HepG2 (cell line): Measurements from ENCODE around the gene SCAMP3. TPM values are rescaled to one million over a fixed set of nuclear protein-coding genes. Genes with fewer than 3 reads are reported as not detected.
A peak's percentile ranks its signal among the peaks of the same experiment; 100 is the strongest.

ENCODE experiments used
- HDAC1 ChIP-seq: sonication (generic); formaldehyde crosslinking; IDR thresholded peaks from 2 replicates; pipeline ENCODE4 v1.5.1; 2020; ENCODE audit warnings: mild to moderate bottlenecking, missing genetic modification reagents
- KLF15 ChIP-seq: sonication (generic); formaldehyde crosslinking; IDR thresholded peaks from 2 replicates; pipeline ENCODE4 v1.8.1; 2023; ENCODE audit warnings: borderline replicate concordance, mild to moderate bottlenecking, inconsistent platforms, missing genetic modification reagents, mixed read lengths
- MEIS1 ChIP-seq: sonication (generic); formaldehyde crosslinking; IDR thresholded peaks from 2 replicates; pipeline ENCODE4 v1.9.0; 2021; ENCODE audit warnings: mild to moderate bottlenecking, missing genetic modification reagents, moderate library complexity, borderline replicate concordance
- MIER2 ChIP-seq: IDR thresholded peaks from 2 replicates; pipeline ENCODE4 v1.6.1; 2016; ENCODE audit warnings: missing biosample characterization, missing genetic modification reagents
- PPARG ChIP-seq: conservative IDR thresholded peaks from 2 replicates; pipeline ENCODE4 v1.6.1; 2016; ENCODE audit warnings: missing biosample characterization, missing genetic modification reagents
- TBX3 ChIP-seq: fragments of 450-650 bp; IDR thresholded peaks from 2 replicates; pipeline ENCODE4 v1.6.1; 2017; ENCODE audit warnings: antibody characterized with exemption, mild to moderate bottlenecking, inconsistent platforms, borderline replicate concordance
- ZBTB43 ChIP-seq: sonication (generic); formaldehyde crosslinking; conservative IDR thresholded peaks from 2 replicates; pipeline ENCODE4 v1.4.0; 2020; ENCODE audit warnings: missing genetic modification reagents
- ZNF138 ChIP-seq: sonication (generic); formaldehyde crosslinking; IDR thresholded peaks from 2 replicates; pipeline ENCODE4 v1.5.0; 2020; ENCODE audit warnings: mild to moderate bottlenecking, low read depth, missing genetic modification reagents
- ZNF274 ChIP-seq: sonication (generic); formaldehyde crosslinking; IDR thresholded peaks from 2 replicates; pipeline ENCODE4 v1.5.1; 2020; ENCODE audit warnings: mild to moderate bottlenecking, missing genetic modification reagents
- ZNF383 ChIP-seq: sonication (generic); formaldehyde crosslinking; IDR thresholded peaks from 2 replicates; pipeline ENCODE4 v1.4.0; 2020; ENCODE audit warnings: missing genetic modification reagents, mild to moderate bottlenecking, borderline replicate concordance
- ZNF468 ChIP-seq: sonication (generic); formaldehyde crosslinking; IDR thresholded peaks from 2 replicates; pipeline ENCODE4 v1.8.0; 2022; ENCODE audit warnings: mild to moderate bottlenecking, moderate library complexity, missing genetic modification reagents
- ZNF576 ChIP-seq: sonication (generic); formaldehyde crosslinking; IDR thresholded peaks from 2 replicates; pipeline ENCODE4 v1.4.0; 2020; ENCODE audit warnings: mild to moderate bottlenecking, missing genetic modification reagents
- ZNF639 ChIP-seq: conservative IDR thresholded peaks from 2 replicates; pipeline ENCODE4 v1.6.1; 2018; ENCODE audit warnings: missing genetic modification reagents
- ZNF777 ChIP-seq: sonication (generic); formaldehyde crosslinking; IDR thresholded peaks from 2 replicates; pipeline ENCODE4 v1.4.0; 2020; ENCODE audit warnings: missing genetic modification reagents
- polyA plus RNA-seq, 8 experiments: library from polyadenylated mRNA; depleted of rRNA in 3 of 8; stranded (reverse) in 7 of 8; unstranded in 1 of 8; fragments of >200 nt; fragmentation: Illumina TruSeq in 4 of 8; extraction: Trizol in 4 of 8; gene quantifications; 2 replicates each; pipeline versions ENCODE4 v1.2.1 to v1.2.3, GENCODE V29; 2011 to 2016; ENCODE audit warnings: low read depth in 4 of 8, missing spikeins in 1 of 8, mixed read lengths in 1 of 8; ENCODE audit not compliant: insufficient read depth in 1 of 8
- total RNA-seq, 5 experiments: library from RNA; depleted of rRNA; stranded (reverse); fragments of >200 nt; fragmentation: Illumina TruSeq; extraction: Trizol; gene quantifications; 2 replicates each; pipeline ENCODE4 v1.2.3, GENCODE V29; 2016; ENCODE audit warnings: low read depth in 1 of 5
- TF ChIP-seq, protein P1 (sequence below): sonication (generic); formaldehyde crosslinking; IDR thresholded peaks from 2 replicates; pipeline ENCODE4 v1.4.0; 2020; ENCODE audit warnings: missing genetic modification reagents, borderline replicate concordance
- TF ChIP-seq, protein P2 (sequence below): sonication (generic); formaldehyde crosslinking; IDR thresholded peaks from 2 replicates; pipeline ENCODE4 v1.8.0; 2022; ENCODE audit warnings: mild to moderate bottlenecking, missing genetic modification reagents, borderline replicate concordance

Gene SCAMP3
- total and polyA plus RNA-seq, 2 of the 13 experiments (the other 11 are each of a cell fraction or from before 2014, with no cell fraction given): 46.8 to 83.3 TPM

DNA sequence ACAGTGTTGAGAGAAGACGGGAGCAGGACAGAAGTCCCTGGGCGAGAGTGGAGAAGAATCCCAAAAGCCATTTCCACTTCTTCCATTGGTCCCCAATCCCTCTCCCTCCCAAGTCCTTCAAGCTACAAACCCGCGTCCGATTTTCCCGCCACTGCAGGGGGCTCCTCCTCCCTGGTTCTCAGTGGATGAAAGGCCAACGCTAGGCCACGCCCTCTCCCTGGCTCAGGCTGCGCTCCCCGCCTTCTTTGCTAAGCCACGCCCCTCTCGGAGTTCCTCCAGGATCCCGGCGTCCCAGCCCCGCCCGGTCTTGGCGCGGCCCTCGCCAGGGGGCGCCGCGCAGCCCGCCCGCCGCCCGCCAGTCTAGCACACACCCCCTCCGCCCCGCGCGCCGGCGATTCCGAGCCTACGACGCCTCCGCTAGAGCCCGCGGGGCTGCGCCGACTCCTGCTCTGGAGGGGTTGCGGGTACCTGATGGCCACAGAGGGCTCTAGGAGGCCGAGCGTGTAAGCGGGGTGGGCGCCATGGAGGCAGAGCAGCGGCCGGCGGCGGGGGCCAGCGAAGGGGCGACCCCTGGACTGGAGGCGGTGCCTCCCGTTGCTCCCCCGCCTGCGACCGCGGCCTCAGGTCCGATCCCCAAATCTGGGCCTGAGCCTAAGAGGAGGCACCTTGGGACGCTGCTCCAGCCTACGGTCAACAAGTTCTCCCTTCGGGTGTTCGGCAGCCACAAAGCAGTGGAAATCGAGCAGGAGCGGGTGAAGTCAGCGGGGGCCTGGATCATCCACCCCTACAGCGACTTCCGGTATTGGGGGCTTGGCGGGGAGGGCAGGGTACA is 15.1 kb upstream of the SCAMP3 start, which contains the start of gene HCN3 (continued):
- TF ChIP-seq ZNF639 (CRISPR knock-in tag) (peak; percentile 31; the same call in 1 of the 2 replicates), TBX3 (no peak), ZNF274 (CRISPR knock-in tag) (0 out of 2 replicates have a peak, but pooled peaks have one; percentile 52), ZNF138 (CRISPR knock-in tag) (no peak), HDAC1 (CRISPR knock-in tag) (peak; percentile 22; the same call in 1 of the 2 replicates), ZNF383 (peak; percentile 63; the same call in 1 of the 2 replicates), ZNF777 (CRISPR knock-in tag) (peak; percentile 65; the same call in 1 of the 2 replicates), KLF15 (CRISPR knock-in tag) (0 out of 2 replicates have a peak, but pooled peaks have one; percentile 45), ZBTB43 (CRISPR knock-in tag) (0 out of 2 replicates have a peak, but pooled peaks have one; percentile 45), PPARG (peak; percentile 80), ZNF576 (CRISPR knock-in tag) (no peak), MEIS1 (CRISPR knock-in tag) (no peak; the same call in 1 of the 2 replicates), MIER2 (CRISPR knock-in tag) (0 out of 2 replicates have a peak, but pooled peaks have one; percentile 51), ZNF468 (no peak; the same call in 1 of the 2 replicates)
- TF ChIP-seq, protein P1, sequence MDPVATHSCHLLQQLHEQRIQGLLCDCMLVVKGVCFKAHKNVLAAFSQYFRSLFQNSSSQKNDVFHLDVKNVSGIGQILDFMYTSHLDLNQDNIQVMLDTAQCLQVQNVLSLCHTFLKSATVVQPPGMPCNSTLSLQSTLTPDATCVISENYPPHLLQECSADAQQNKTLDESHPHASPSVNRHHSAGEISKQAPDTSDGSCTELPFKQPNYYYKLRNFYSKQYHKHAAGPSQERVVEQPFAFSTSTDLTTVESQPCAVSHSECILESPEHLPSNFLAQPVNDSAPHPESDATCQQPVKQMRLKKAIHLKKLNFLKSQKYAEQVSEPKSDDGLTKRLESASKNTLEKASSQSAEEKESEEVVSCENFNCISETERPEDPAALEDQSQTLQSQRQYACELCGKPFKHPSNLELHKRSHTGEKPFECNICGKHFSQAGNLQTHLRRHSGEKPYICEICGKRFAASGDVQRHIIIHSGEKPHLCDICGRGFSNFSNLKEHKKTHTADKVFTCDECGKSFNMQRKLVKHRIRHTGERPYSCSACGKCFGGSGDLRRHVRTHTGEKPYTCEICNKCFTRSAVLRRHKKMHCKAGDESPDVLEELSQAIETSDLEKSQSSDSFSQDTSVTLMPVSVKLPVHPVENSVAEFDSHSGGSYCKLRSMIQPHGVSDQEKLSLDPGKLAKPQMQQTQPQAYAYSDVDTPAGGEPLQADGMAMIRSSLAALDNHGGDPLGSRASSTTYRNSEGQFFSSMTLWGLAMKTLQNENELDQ (CRISPR knock-in tag): no peak
- TF ChIP-seq, protein P2, sequence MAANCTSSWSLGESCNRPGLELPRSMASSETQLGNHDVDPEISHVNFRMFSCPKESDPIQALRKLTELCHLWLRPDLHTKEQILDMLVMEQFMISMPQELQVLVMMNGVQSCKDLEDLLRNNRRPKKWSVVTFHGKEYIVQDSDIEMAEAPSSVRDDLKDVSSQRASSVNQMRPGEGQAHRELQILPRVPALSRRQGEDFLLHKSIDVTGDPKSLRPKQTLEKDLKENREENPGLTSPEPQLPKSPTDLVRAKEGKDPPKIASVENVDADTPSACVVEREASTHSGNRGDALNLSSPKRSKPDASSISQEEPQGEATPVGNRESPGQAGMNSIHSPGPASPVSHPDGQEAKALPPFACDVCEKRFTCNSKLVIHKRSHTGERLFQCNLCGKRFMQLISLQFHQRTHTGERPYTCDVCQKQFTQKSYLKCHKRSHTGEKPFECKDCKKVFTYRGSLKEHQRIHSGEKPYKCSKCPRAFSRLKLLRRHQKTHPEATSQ (CRISPR knock-in tag): no peak
